GM23338 (cell line): ENCODE results near the gene TMEM161B. TPM values are rescaled to one million over a fixed set of nuclear protein-coding genes. Genes with fewer than 3 reads are reported as not detected.

Experiments
- ATAC-seq: fragments of 200-7000 bp; cut with Tn5 transposase; 3 replicates; pipeline ENCODE4 v1.9.1; 2020
- DNase-seq: peaks from one replicate; pipeline ENCODE4 v3.0.0-alpha.2; 2015; ENCODE audit warnings: low spot score
- H2AFZ ChIP-seq: fragments of 200-600 bp; sonication (generic); 2 replicates; pipeline ENCODE4 v1.8.0; 2016; ENCODE audit warnings: antibody characterized with exemption, mild to moderate bottlenecking, moderate library complexity
- H3F3A ChIP-seq: fragments of 200-600 bp; sonication (generic); replicated peaks from 2 replicates; pipeline ENCODE4 v1.8.0; 2017; ENCODE audit warnings: antibody characterized with exemption, mixed run types, low read depth
- H3K27ac ChIP-seq: fragments of 200-600 bp; sonication (generic); 2 replicates; pipeline ENCODE4 v1.6.1; 2016; ENCODE audit warnings: low read depth
- H3K27me3 ChIP-seq: fragments of 200-600 bp; sonication (generic); 2 replicates; pipeline ENCODE4 v1.8.0; 2016; ENCODE audit warnings: mild to moderate bottlenecking, mixed run types, moderate library complexity; ENCODE audit not compliant: insufficient read depth
- H3K36me3 ChIP-seq: fragments of 200-600 bp; sonication (generic); 2 replicates; pipeline ENCODE4 v1.8.0; 2016; ENCODE audit warnings: mild to moderate bottlenecking; ENCODE audit not compliant: insufficient read depth
- H3K4me1 ChIP-seq: fragments of 200-600 bp; sonication (generic); 2 replicates; pipeline ENCODE4 v1.8.0; 2016; ENCODE audit warnings: mild to moderate bottlenecking, moderate library complexity; ENCODE audit not compliant: insufficient read depth
- H3K4me2 ChIP-seq: fragments of 200-600 bp; sonication (generic); 2 replicates; pipeline ENCODE4 v1.7.1; 2017; ENCODE audit warnings: mixed run types
- H3K4me3 ChIP-seq: fragments of 200-600 bp; sonication (generic); 2 replicates; pipeline ENCODE4 v1.6.1; 2016; ENCODE audit warnings: mixed run types
- H3K79me2 ChIP-seq: fragments of 200-600 bp; sonication (generic); replicated peaks from 2 replicates; pipeline ENCODE4 v1.8.0; 2017; ENCODE audit warnings: mild to moderate bottlenecking; ENCODE audit not compliant: insufficient read depth
- H3K9me2 ChIP-seq: fragments of 200-600 bp; sonication (generic); 2 replicates; pipeline ENCODE4 v1.8.0; 2017; ENCODE audit not compliant: insufficient read depth
- H4K20me1 ChIP-seq: fragments of 200-600 bp; sonication (generic); replicated peaks from 2 replicates; pipeline ENCODE4 v1.8.0; 2017; ENCODE audit warnings: mild to moderate bottlenecking; ENCODE audit not compliant: insufficient read depth
- H3K27ac Mint-ChIP-seq: 2 replicates; pipeline ENCODE4 v1.8.0; 2020; ENCODE audit warnings: inconsistent platforms, mild to moderate bottlenecking, moderate library complexity, mixed read lengths
- H3K27me3 Mint-ChIP-seq: 3 replicates; pipeline ENCODE4 v1.8.0; 2022; ENCODE audit warnings: low read depth, mild to moderate bottlenecking, moderate library complexity, mixed read lengths, inconsistent platforms; ENCODE audit not compliant: insufficient read depth, poor library complexity
- H3K36me3 Mint-ChIP-seq: 3 replicates; pipeline ENCODE4 v1.8.0; 2021; ENCODE audit warnings: low read depth, mild to moderate bottlenecking, inconsistent platforms, moderate library complexity, mixed read lengths
- H3K4me1 Mint-ChIP-seq: 3 replicates; pipeline ENCODE4 v1.8.0; 2020; ENCODE audit warnings: mild to moderate bottlenecking, inconsistent platforms, mixed read lengths
- H3K4me3 Mint-ChIP-seq: 3 replicates; pipeline ENCODE4 v1.8.0; 2021; ENCODE audit warnings: moderate library complexity, mild to moderate bottlenecking, inconsistent platforms, mixed read lengths
- H3K9me3 Mint-ChIP-seq: 3 replicates; pipeline ENCODE4 v1.8.0; 2020; ENCODE audit warnings: moderate library complexity, mild to moderate bottlenecking, inconsistent platforms, mixed read lengths
- CTCF ChIP-seq, 2 experiments: fragments of 200-600 bp in 1 of 2; sonication (generic) in 1 of 2; conservative IDR thresholded peaks; 2 replicates each; pipeline versions ENCODE4 v1.5.1 to v1.6.1; 2016 to 2017; ENCODE audit warnings: antibody characterized with exemption in 2 of 2, low read depth in 2 of 2, mild to moderate bottlenecking in 2 of 2, moderate library complexity in 1 of 2
- ETS1 ChIP-seq: IDR thresholded peaks from 2 replicates; pipeline ENCODE4 v1.6.1; 2016; ENCODE audit warnings: antibody characterized with exemption
- POLR2AphosphoS5 ChIP-seq: IDR thresholded peaks from 2 replicates; pipeline ENCODE4 v1.6.1; 2016; ENCODE audit warnings: antibody characterized with exemption, low read depth
- REST ChIP-seq: IDR thresholded peaks from one replicate; pipeline ENCODE4 v1.6.1; 2018; ENCODE audit warnings: antibody characterized with exemption; ENCODE audit not compliant: unreplicated experiment
- STAT1 ChIP-seq: IDR thresholded peaks from one replicate; pipeline ENCODE4 v1.6.1; 2016; ENCODE audit warnings: antibody characterized with exemption; ENCODE audit not compliant: unreplicated experiment
- ZNF114 ChIP-seq: fragments of 250-450 bp; sonication (Bioruptor Pico); IDR thresholded peaks from 2 replicates; pipeline ENCODE4 v1.5.0; 2020; ENCODE audit warnings: mild to moderate bottlenecking, moderate library complexity
- ZNF331 ChIP-seq: fragments of 250-450 bp; sonication (Bioruptor Pico); IDR thresholded peaks from 2 replicates; pipeline ENCODE4 v1.5.0; 2020; ENCODE audit warnings: low read depth, mild to moderate bottlenecking, moderate library complexity
- ZNF462 ChIP-seq: fragments of 250-450 bp; sonication (Bioruptor Pico); IDR thresholded peaks from 2 replicates; pipeline ENCODE4 v1.5.0; 2020; ENCODE audit warnings: mild to moderate bottlenecking, moderate library complexity
- polyA plus RNA-seq: library from polyadenylated mRNA; unstranded; fragments of >200 nt; fragmentation: Nextera tagmentation; extraction: Ambion mirVana; gene quantifications from 2 replicates; pipeline ENCODE4 v1.2.1, GENCODE V29; 2016
- total RNA-seq: library from RNA; depleted of rRNA; stranded (reverse); fragments of >200 nt; shearing (Covaris generic); gene quantifications from 2 replicates; pipeline ENCODE4 v1.2.3, GENCODE V29; 2014

TMEM161B gene
- total and polyA plus RNA-seq, 2 experiments from 2014 or later = 11.9 to 25.5 TPM

- H3K36me3 Mint-ChIP-seq = peaks cover 5% of the 10 kb centered on the region; the same call in 1 of the 3 replicates
- peaks cover 3% of the 10 kb centered on the region; the same call in 1 of the 2 replicates for H3K36me3 ChIP-seq
- DNase-seq (no peak), ATAC-seq (no peak)
- no peaks in the 10 kb centered on the region for H3K79me2 ChIP-seq
- 0 out of 2 replicates have a peak, but pooled peaks cover 2% of the 10 kb centered on the region for H3K4me1 ChIP-seq
- H3K9me3 Mint-ChIP-seq = no peaks in the 10 kb centered on the region; the same call in 2 of the 3 replicates
- H3K4me3 ChIP-seq = no peak overlapping the region
- no peak for TF ChIP-seq ZNF462
- H3K27me3 Mint-ChIP-seq = no peaks in the 10 kb centered on the region
- H4K20me1 ChIP-seq = no peaks in the 10 kb centered on the region
- H3K27ac ChIP-seq = no peak overlapping the region
- H3K4me2 ChIP-seq = no peak overlapping the region
- H3K27ac Mint-ChIP-seq = no peak overlapping the region
- no peaks in the 10 kb centered on the region for H3K9me2 ChIP-seq
- H3K4me3 Mint-ChIP-seq = no peak overlapping the region
- H3F3A ChIP-seq = no peaks in the 10 kb centered on the region
- H2AFZ ChIP-seq = no peak overlapping the region
- peaks cover 8% of the 10 kb centered on the region; the same call in 2 of the 3 replicates for H3K4me1 Mint-ChIP-seq
- H3K27me3 ChIP-seq = no peaks in the 10 kb centered on the region
Measured at GRCh38 chr5:88290801-88291200, 22.2 kb upstream of the TMEM161B start.

GRCh38 chr5:88288528-88289197 is 20.0 kb upstream of the TMEM161B start:
- peaks cover 3% of the 10 kb centered on the region; the same call in 1 of the 2 replicates for H3K36me3 ChIP-seq
- H3K79me2 ChIP-seq = no peaks in the 10 kb centered on the region
- no peak overlapping the region for H2AFZ ChIP-seq
- Mint-ChIP-seq H3K9me3 (no peaks in the 10 kb centered on the region), H3K4me1 (peaks cover 8% of the 10 kb centered on the region; the same call in 2 of the 3 replicates), H3K27ac (peak overlapping the region; percentile 35; the same call in 1 of the 2 replicates), H3K36me3 (peaks cover 5% of the 10 kb centered on the region; the same call in 1 of the 3 replicates), H3K27me3 (no peaks in the 10 kb centered on the region), H3K4me3 (no peak overlapping the region)
- H3K4me1 ChIP-seq = 0 out of 2 replicates have a peak, but pooled peaks cover 2% of the 10 kb centered on the region
- H3K4me3 ChIP-seq = no peak overlapping the region
- no peaks in the 10 kb centered on the region for H3K27me3 ChIP-seq
- no peaks in the 10 kb centered on the region for H3F3A ChIP-seq
- DNase-seq = no peak
- H4K20me1 ChIP-seq = no peaks in the 10 kb centered on the region
- no peak for ATAC-seq
- no peaks in the 10 kb centered on the region for H3K9me2 ChIP-seq
- no peak overlapping the region for H3K27ac ChIP-seq
- H3K4me2 ChIP-seq = no peak overlapping the region
- TF ChIP-seq POLR2AphosphoS5 = no peak
- TF ChIP-seq STAT1 = no peak
- no peak for TF ChIP-seq REST
- TF ChIP-seq ETS1 = no peak
- TF ChIP-seq ZNF331 (CRISPR knock-in tag) = no peak
- TF ChIP-seq CTCF (conservative IDR thresholded peaks at IDR 0.05; ENCODE audit: low read depth in 2 of 2) = no peak
- no peak for TF ChIP-seq ZNF114
